ENCODE results near the gene CRYGS.
"Not testable (repeated sequence)": the region's sequence is repeated elsewhere in the genome, so short reads cannot be mapped to it uniquely, and the experiment has no call there.

The CRYGS gene

DNA sequence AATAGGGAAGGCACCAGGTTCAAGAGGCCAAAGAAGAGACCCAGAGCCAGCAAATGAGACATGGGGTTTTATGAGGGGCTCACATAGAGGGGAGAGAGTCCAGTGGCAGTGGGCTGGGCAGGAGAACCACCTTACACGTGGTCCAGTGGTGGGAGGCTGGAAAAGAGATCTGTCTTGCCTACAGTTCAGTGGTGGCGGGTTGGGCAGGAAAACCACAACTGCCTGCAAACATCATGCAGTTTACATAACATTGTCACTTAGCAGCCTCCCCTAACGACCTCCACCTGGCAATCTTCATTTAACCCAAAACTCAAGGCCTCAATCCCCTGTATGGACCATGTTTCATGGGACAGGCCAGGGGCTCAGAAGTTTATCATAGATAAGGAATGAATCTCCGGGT lies 29.1 kb downstream of the CRYGS start:
- DNase-seq: no peak

DNA sequence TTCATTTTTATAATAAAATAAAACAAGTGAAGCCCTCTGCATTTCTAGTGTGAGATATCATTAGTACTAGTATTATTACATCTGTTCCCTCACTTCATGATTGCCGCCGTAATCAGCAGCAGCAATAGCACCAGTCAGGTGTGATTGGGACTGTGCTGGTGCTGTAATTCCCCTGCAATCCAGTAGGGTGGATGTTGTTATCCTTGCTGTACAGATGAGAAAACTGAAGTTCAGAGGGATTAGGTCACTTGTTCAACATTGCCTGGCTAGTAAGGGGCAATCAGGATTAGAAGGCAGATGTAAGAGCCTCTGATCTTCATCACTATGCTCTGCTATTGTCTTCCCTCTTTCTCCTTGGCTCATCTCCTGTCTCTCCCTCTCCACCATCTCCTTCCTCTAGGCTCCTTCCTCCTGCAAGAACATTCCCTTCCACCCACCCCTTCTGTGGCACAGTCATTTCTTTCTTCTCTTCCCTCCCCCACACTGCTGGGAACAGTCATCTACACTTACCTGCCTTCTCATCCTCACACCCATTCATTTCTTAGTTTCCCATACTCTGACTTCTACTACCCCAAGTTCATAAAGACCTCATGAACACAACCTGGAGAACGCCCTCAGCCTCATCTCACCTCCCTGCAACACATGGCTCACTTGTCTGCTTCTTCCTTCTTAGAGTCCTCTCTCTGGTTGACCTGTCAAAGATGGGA lies 29.7 kb downstream of the CRYGS start:
- no peak for DNase-seq

DNA sequence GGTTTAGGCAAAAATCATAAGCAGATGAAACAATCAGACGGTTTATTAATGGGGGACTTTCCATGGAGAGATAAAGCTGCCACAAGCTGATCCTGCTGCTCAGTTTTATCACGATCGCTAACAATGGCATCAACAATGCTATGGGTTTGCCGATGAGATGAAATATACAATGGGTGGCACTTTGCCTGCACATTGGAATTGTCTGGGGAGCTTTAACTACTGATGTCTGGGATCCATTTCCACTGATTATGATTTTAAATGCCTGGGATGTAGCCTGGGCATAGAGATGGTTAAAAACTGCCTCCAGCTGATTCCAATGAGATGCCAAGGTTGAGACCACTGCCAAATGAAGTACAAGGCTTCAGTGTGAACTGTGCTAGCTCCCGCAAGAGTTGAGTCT lies 30.8 kb downstream of the CRYGS start:
- no peak for DNase-seq

DNA sequence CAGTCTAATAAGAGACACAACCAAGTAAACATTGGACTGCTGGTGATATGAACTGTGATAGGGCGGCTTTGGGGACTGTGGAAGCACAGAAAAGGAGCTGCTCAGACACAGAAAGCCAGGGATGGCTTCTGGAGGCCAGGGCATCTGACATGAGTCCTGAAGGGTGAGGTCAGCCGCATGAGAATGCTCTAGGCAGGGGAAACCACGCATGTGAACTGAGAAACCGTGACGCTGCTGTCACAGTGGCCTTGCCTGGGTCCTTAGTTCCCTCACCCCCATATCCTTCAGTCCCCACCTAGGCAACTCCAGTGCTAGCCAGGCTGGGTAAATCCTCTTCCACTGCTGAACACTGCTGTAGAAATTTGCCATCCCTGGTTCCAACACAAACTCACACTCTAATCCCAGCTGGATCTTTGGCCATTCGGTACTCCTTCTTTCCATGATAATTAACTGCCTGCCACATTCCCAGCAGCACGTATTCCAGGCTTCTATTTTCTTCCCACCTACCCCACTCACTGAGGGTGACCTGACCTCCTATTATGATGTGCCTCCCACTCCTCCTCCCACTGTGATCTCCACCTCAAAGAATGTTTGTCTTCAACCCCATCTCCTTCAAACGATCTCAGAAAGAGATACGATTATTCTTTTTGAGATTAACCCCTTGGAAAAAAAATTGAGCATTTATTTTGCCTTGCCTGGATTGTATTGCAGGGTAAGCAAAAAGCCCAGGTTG lies 31.4 kb downstream of the CRYGS start:
- no peak for DNase-seq

DNA sequence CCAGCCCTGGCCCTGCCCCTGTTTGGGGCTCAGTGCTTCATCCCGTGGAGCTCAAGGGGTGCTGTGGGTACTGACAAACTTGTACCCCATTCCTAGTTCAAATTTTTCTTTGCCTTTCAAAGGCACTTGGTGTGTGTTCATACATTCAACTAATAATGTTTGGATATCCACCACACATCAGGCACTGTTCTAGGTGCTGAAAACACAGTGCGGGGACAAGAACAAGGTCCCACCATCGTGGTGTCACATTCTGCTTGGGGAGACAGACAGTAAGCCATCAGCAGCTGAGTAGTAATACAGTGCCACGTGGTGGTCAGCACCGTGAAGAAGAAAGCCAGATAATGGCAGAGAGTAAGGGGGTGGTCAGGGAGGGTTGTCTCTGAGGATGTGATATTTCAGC lies 32.5 kb downstream of the CRYGS start:
- no peak for DNase-seq

DNA sequence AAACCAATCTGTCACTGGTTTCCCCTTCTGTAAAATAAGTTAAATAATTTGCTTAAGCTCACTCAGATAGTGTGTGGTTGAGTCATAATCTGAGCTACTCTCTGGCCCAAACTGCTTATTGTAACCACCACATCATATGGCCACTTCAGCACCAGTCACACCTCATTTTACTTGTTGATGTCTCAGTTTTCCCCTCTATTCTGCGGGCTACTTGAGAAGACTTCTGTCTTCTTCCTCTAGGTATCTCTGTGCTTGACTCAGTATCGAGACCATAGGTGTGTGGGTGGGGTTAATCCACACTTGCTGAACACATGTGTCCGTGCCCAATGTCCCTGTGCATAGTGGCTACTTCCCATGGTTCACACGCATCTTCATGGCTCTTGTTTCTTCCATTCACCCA lies 32.9 kb downstream of the CRYGS start:
- DNase-seq: no peak

DNA sequence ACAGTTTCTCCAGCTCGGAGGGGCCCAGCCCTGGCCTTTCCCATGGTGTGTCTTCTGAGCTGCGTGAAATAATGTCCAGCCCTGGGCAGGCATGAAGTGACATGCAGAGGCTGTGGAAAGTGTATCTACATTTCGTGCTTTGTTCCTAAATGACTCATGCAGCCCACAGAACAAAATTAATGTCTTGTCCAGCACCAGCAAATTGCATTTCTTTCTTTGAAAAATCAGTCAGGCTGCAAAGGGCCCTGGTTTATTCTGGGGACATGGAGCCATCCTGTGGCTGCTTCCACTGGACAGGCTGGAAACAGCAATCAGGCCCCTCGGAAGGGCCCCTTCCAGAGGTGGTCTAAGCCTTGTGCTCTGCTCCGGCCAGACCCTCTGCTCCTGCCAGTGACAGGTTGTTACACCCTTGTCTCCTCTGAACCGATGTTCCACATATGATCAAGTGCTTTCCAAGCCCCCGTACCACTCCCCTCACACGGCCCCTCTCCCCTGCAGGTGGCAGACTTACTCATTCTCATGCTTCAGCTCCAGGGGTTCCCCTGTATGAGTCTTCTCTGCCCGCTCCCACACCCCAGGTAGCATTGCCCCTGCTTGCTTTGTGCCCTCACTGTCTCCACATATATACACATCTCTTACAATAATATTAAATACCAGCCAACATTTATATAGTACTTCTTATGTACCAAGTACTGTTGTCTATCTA lies 33.7 kb downstream of the CRYGS start:
- DNase-seq: no peak

DNA sequence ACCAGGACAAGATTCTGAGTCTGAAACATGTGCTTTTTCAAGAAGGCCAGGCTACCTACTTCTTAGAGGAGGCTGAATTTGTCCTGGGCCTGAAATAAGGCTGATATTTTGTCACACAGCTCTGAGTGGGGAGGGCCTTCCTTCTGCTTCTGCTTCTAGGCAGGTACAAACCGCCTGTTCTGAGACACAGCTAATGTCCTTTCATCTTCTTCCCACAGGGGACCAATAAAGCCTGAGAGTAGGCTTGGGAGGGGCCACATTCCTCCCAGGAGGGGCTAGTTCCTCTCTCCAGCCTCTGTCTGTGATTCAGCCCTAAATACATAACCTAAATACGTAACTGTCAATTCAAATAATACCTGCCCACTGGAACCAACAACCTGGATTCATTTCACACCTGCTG lies 34.8 kb downstream of the CRYGS start:
- DNase-seq: no peak

DNA sequence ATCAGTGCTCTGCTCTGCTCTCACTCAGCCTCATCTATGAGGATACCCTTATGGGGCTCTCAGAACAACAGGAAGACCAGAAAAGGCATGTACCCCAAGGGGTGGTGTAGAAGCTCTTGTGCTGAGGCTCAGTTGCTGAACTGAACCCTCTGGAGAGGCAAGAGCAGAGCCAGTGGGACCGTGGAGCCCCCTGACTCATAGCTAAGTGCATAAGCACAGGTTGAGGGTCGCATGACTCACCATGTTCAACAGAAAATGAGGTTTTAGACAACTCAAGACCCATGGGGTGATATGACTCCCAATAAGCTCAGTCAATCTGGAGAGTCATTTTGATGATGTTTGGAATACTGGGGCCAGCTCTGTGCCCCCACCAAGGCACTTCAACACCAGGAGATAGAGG lies 37.3 kb downstream of the CRYGS start:
- no peak for DNase-seq

DNA sequence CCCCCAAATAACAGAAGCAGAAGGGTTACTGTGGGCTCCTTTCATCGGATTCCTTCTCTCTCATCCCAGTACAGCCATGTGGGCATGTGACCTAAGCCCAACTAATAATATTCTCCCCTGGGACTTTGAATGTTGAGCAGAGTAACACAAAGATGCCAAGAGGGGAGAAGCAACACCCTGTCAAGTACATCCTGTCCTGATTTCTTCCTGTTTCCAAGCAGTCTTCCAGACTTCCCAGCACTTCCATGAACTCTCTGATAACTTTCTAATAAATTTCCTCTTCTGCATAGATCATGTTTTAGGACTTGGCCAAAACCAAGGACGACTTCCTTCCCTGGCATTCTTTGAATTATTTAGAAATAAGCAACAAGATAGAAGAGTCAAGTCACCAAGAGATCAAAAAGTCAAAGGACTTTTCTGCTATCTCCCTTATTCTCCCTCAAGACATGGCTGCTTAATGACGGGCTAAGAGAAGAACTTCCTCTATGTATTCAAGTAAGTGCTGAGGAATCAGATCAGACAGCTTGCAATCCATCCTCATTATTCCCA lies 37.9 kb downstream of the CRYGS start:
- DNase-seq: no peak

DNA sequence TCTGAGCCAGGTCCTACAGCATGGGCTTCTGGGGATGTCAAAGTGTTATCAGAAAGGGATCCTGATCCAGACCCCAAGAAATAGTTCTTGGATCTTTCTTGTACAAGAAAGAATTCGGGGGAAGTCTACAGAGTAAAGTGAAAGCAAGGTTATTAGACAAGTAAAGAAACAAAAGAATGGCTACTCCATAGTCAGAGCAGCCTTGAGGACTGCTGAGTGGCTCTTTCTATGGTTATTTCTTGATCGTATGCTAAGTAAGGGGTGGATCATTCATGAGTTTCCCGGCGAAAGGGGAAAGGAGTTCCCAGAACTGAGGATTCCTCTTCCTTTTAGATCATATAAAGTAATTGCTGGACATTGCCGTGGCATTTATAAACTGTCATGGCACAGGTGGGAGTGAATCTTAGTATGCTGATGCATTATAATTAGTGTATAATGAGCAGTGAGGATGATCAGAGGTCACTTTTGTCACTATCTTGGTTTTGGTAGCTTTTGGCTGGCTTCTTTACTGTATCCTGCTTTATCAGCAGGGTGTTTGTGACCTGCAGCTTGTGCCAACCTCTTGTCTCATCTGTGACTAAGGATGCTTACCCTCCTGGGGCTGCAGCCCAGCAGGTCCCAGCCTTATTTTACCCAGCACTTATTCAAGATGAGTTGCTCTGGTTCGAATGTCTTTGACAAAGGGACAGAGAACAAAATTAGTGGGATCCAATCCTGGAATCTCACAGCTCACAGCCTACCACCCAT lies 41.0 kb downstream of the CRYGS start:
- DNase-seq: no peak

DNA sequence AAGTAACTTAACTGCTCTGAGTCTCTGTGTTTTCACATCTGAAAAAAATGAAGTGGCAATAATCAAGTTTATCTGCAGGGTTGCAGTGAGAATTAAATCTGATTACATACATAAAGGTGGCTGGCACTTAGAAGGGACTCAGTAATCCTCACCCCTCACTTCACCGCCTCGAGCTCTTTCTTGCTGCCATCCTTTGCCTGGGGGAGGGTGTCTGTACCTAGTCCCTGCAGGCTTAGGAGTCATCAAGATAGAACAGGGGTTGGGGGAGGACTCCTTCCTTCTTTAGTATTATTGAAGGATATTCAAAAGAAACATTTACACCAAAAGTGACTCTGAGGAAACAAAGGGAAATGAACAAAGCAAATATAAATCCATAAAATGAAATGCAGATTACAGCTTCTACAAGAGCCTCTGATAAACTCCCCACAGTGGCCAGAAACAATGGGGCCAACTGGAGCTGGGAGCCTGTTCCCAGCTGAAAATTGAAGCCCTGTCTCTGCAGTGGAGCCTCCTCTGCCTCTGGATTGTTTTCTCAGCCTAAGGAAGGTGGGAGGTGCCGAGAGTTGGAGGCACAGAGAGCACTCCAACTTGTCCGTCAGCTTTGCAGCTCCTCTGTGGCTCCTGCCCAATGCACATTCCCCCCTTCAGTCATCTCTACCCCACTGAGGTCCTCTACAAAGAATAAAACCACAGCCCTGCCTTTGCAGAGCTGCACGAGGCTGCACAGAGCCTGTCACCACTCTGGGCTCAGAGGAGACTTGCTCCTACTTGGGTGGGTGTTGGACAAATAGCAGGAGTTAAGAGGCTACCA lies 41.8 kb downstream of the CRYGS start:
- DNase-seq: no peak

DNA sequence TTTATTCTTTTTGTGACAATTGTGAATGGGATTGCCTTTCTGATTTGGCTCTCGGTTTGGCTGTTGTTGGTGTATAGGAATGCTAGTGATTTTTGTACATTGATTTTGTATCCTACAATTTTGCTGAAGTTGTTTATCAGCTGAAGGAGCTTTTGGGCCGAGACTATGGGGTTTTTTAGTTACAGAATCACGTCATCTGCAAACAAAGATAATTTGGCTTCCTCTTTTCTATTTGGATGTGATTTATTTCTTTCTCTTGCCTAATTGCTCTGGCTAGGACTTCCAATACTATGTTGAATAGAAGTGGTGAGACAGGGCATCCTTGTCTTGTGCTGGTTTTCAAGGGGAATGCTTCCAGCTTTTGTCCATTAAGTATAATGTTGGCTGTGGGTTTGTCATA lies 44.2 kb downstream of the CRYGS start:
- not testable (repeated sequence) for DNase-seq

DNA sequence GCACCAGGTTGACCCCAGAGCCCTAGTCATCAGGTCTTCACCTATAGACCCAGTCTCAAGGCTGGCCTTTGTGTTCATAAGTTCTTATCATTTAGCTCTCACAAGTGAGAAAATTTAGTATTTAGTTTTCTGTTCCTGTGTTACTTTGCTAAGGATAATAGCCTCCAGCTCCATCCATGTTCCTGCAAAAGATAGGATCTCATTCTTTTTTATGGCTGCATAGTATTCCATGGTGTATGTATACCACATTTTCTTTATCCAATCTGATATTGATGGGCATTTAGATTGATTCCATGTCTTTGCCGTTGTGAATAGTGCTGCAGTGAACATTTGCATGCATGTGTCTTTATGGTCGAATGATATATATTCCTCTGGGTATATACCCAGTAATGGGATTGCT lies 46.2 kb downstream of the CRYGS start:
- not testable (repeated sequence) for DNase-seq

DNA sequence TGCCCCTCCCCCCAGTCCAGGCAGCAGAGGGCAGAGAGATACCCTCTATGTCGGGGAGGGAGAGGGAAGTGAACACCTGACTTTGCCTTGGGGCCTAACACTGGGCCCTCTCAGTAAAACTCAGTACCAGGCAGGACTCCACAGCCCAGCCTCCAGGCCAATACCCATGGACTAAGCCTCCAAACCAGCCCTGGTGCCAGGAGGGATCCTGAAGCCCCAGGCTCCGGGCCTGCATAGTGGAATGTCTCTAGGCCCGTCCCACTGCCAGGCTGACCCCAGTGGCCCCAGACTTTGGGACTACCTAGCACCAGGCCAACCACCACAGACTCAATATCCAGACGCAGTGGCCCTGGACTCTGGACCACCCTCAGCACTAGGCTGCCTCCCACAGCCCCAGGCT lies 46.6 kb downstream of the CRYGS start:
- DNase-seq: no peak

DNA sequence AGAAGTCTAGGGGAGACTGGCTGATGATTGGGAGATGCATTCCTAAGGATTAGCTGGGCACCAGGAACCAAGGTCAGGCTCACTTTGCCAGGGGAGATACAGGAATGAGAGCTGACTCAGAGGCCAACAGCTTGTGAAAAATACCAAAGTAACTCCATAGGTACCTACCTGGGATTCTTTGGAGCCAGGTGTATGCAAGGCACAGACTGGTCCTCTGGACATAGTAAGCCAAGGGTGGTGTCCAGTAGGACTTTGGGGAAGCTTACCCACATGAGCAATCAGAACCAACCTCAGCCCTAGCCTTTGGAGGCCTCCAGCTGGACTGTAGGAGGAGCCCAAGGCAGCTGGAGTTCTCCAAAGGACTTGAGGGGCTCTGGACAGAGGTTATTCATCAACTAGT lies 47.5 kb downstream of the CRYGS start:
- DNase-seq: no peak

DNA sequence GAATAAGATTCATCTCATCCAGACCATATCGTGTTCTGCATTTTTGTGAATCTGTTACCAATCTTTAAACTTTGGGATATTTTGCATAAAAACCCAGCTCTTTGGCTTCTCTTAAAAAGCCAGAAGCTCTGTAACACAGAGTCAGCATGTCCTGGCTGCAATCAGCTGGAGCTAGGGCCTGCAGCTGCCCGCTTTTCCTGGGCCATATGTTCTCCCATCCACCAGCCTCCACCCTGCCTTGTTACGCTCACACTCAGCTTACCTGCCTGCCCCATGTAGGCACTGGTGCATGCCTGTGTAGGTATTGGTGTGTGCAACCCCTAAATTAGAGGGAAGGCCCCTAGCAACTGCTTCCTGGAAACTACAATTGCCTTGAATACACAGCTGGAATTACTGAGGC lies 48.2 kb downstream of the CRYGS start:
- DNase-seq: no peak

DNA sequence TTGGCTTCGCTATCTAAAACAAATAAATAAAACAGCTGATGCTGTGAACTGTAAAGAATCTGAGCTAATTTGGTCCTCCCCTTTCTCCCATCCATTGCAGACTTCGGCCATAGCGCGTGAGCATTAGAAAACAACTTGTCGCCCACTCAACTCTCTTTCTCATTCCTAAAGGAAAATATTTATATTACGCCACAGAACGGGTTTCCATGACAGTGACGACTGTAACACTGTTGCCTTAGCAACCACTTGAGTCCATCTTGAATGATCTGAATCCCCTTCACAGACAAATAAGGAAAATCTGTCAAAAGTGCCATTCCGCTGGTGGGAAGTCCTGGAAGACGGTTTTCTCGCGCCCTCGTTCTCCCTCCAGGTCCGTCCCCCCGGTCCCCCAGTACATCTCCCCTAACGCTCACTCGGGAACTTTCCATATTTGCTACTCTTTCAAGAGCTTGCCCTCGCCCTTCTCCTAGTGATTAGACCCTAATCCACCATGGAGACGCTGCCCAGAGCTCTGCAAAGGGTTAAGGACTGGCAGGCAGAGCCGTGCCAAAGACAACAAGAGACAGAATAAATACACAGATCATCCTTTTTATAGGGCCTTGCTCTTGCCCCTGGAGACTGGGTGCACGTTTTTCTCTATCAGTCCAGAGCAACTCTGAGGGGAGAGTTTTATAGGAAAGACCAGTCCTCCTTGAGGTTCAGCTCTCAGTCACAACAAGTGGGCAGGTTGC lies 50.5 kb downstream of the CRYGS start:
- DNase-seq: no peak

DNA sequence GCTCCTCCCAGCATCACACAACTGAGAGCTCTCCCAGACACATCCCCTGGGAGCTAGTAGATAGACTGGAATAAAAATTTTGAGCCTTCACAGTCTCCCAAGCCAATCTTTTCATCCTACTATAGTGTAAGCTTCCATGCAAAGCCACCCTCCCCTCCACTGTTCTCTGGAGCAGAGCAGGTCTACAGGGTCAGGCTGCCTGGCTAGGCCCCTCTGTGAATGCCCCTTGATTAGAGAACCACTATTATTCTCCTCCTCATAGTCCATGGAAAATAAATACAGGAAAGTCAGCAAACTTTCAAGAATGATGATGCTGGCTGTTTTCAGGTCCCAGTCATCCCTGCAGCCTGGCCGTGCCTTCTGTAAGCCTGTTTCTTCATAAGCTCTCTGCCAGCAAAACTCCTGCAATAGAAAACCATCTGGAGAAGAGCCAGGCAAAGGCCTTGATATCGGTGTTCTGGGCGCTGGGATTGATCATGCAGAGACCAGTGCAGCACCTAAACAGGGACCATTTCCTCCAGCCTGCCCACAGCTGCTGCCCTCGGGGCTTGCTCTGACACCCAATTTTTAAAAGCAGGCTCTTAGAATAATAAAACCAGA lies 51.7 kb downstream of the CRYGS start:
- DNase-seq: no peak

DNA sequence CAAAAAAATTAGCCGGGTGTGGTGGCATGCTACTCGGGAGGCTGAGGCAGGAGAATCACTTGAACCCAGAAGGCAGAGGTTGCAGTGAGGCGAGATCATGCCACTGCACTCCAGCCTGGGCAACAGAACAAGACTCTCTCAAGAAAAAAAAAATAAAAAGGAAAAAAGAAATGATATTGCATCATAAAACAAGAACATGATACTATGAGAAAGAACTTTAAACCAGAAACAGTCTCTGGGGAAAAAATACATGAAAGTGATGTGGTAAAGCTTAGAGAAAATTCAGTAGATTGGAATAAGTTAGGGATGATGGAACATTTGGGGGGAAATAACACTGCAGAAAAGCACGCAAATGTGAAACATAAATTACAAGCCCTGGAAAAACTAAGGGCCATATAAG lies 54.7 kb downstream of the CRYGS start:
- DNase-seq: no peak

All from NCI-H446 treated with DMSO at 0.1 percent for 48 hours (cell line).